Tibial nerve (tissue), 4 donors: ENCODE data around the gene KIF2A.

Source experiments
- EP300 ChIP-seq, 2 donors: sonication (generic); formaldehyde crosslinking; IDR thresholded peaks; one replicate each; pipeline ENCODE4 v1.6.1; 2017; ENCODE audit warnings: antibody characterized with exemption in 2 of 2, mild to moderate bottlenecking in 1 of 2
- POLR2A ChIP-seq, 2 donors: fragments of 450-650 bp; IDR thresholded peaks; one replicate each; pipeline ENCODE4 v1.6.1; 2017; ENCODE audit warnings: antibody characterized with exemption in 2 of 2, mild to moderate bottlenecking in 2 of 2, moderate library complexity in 2 of 2
- TF ChIP-seq, protein P1 (sequence below), 5 experiments: fragments of 200-600 bp in 3 of 5; fragments of 450-650 bp in 2 of 5; sonication (generic) in 3 of 5; IDR thresholded peaks; one replicate each; pipeline ENCODE4 v1.5.1; 2016 to 2019; ENCODE audit warnings: antibody characterized with exemption in 5 of 5, mild to moderate bottlenecking in 3 of 5, moderate library complexity in 2 of 5

DNA sequence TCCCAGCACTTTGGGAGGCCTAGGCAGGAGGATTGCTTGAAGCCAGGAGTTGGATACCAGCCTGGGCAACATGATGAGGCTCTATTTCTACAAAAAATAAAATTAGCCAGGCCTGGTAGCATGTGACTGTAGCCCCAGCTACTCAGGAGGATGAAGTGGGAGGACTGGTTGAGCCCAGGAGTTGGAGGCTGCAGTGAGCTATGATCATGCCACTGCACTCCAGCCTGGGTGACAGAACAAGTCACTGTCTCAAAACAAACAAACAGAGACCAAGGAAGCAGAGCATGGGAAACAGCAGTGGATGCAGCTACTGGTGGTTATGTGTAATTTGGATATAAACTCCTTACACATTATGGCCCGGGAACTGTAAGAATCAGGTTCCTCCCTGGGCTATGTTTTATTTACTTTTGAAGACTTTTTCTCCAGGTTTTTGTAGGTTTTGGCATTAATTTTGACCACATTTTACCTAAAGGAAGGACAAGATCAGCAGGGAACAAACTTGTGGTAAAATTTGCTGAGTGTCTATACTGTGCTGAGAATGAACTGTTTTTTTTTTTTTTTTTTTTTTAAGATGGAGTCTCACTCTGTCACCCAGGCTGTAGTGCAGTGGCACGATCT lies 8.3 kb downstream of the KIF2A start:
- TF ChIP-seq, protein P1, sequence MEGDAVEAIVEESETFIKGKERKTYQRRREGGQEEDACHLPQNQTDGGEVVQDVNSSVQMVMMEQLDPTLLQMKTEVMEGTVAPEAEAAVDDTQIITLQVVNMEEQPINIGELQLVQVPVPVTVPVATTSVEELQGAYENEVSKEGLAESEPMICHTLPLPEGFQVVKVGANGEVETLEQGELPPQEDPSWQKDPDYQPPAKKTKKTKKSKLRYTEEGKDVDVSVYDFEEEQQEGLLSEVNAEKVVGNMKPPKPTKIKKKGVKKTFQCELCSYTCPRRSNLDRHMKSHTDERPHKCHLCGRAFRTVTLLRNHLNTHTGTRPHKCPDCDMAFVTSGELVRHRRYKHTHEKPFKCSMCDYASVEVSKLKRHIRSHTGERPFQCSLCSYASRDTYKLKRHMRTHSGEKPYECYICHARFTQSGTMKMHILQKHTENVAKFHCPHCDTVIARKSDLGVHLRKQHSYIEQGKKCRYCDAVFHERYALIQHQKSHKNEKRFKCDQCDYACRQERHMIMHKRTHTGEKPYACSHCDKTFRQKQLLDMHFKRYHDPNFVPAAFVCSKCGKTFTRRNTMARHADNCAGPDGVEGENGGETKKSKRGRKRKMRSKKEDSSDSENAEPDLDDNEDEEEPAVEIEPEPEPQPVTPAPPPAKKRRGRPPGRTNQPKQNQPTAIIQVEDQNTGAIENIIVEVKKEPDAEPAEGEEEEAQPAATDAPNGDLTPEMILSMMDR (IDR thresholded peaks at IDR 0.05): no peak
- no peak for TF ChIP-seq EP300 (IDR thresholded peaks at IDR 0.05)
- TF ChIP-seq POLR2A (IDR thresholded peaks at IDR 0.05): no peak
